SK-N-MC (cell line): ENCODE results near the gene SLC25A13.

Experiments
- EZH2 ChIP-seq: fragments of 200-600 bp; sonication (generic); IDR thresholded peaks from one replicate; pipeline ENCODE4 v1.6.1; 2017; ENCODE audit warnings: antibody characterized with exemption
- POLR2AphosphoS5 ChIP-seq: IDR thresholded peaks from 2 replicates; pipeline ENCODE4 v1.6.1; 2012; ENCODE audit warnings: mild to moderate bottlenecking, low read depth, low read length, borderline replicate concordance

GRCh38 chr7:96219378-96220130, 102.3 kb downstream of the SLC25A13 start:
- TF ChIP-seq POLR2AphosphoS5 (no peak), EZH2 (no peak)
